WTC11 (cell line): Measurements from ENCODE around the gene GSTO1. TPM values are rescaled to one million over a fixed set of nuclear protein-coding genes. Genes with fewer than 3 reads are reported as not detected.

Experiments
- ATAC-seq: fragments of 200-7000 bp; cut with Tn5 transposase; 2 replicates; pipeline ENCODE4 v1.10.0; 2021; ENCODE audit warnings: mild to moderate bottlenecking, moderate library complexity
- CTCF ChIA-PET: fragments of 300-600 bp; sonication (Branson Sonifier 250); formaldehyde crosslinking; loops from one replicate; lab custom pipeline; 2021; ENCODE audit warnings: antibody characterized with exemption; lab: Charles Lee
- POLR2A ChIA-PET: fragments of 350-600 bp; sonication (Branson Sonifier 250); formaldehyde crosslinking; loops from one replicate; lab custom pipeline; 2021; ENCODE audit warnings: antibody characterized with exemption; lab: Charles Lee
- DNase-seq: peaks from one replicate; pipeline ENCODE4 v3.0.0; 2021; ENCODE audit warnings: low spot score
- H3K27ac Mint-ChIP-seq: 2 replicates; pipeline ENCODE4 v1.8.0; 2021; ENCODE audit warnings: mixed read lengths
- H3K27me3 Mint-ChIP-seq: 2 replicates; pipeline ENCODE4 v1.8.0; 2021; ENCODE audit warnings: low read depth, mild to moderate bottlenecking, moderate library complexity, mixed read lengths
- H3K36me3 Mint-ChIP-seq: 2 replicates; pipeline ENCODE4 v1.8.0; 2021; ENCODE audit warnings: mixed read lengths
- H3K4me1 Mint-ChIP-seq: 2 replicates; pipeline ENCODE4 v1.8.0; 2022; ENCODE audit warnings: mixed read lengths
- H3K4me3 Mint-ChIP-seq: 2 replicates; pipeline ENCODE4 v1.8.0; 2021; ENCODE audit warnings: mild to moderate bottlenecking, moderate library complexity, mixed read lengths
- H3K9me3 Mint-ChIP-seq: 2 replicates; pipeline ENCODE4 v1.8.0; 2021; ENCODE audit warnings: mixed read lengths
- CBFB ChIP-seq: sonication (generic); formaldehyde crosslinking; IDR thresholded peaks from 2 replicates; pipeline ENCODE4 v1.8.1; 2022; ENCODE audit warnings: mild to moderate bottlenecking, low read depth, missing genetic modification reagents
- CREB1 ChIP-seq: sonication (generic); formaldehyde crosslinking; IDR thresholded peaks from 2 replicates; pipeline ENCODE4 v1.8.0; 2023; ENCODE audit warnings: mild to moderate bottlenecking, missing genetic modification reagents
- CREM ChIP-seq: sonication (generic); formaldehyde crosslinking; IDR thresholded peaks from 2 replicates; pipeline ENCODE4 v1.8.1; 2022; ENCODE audit warnings: mild to moderate bottlenecking, missing genetic modification reagents, moderate library complexity
- ELF4 ChIP-seq: sonication (generic); formaldehyde crosslinking; IDR thresholded peaks from 2 replicates; pipeline ENCODE4 v1.8.1; 2022; ENCODE audit warnings: low read depth, mild to moderate bottlenecking, moderate library complexity, missing genetic modification reagents
- FOXK1 ChIP-seq: sonication (generic); formaldehyde crosslinking; IDR thresholded peaks from 2 replicates; pipeline ENCODE4 v1.8.0; 2022; ENCODE audit warnings: mild to moderate bottlenecking, moderate library complexity, missing genetic modification reagents
- JUN ChIP-seq: sonication (generic); formaldehyde crosslinking; IDR thresholded peaks from 2 replicates; pipeline ENCODE4 v1.8.0; 2023; ENCODE audit warnings: mild to moderate bottlenecking, missing genetic modification reagents
- MXD4 ChIP-seq: fragments of 250-450 bp; sonication (Bioruptor Pico); IDR thresholded peaks from 2 replicates; pipeline ENCODE4 v1.8.0; 2021; ENCODE audit warnings: mild to moderate bottlenecking, moderate library complexity, borderline replicate concordance
- MYBL2 ChIP-seq: sonication (generic); formaldehyde crosslinking; IDR thresholded peaks from 2 replicates; pipeline ENCODE4 v1.8.1; 2023; ENCODE audit warnings: mild to moderate bottlenecking, moderate library complexity, missing genetic modification reagents
- NFATC4 ChIP-seq: fragments of 250-450 bp; sonication (Bioruptor Pico); IDR thresholded peaks from 2 replicates; pipeline ENCODE4 v1.9.0; 2021; ENCODE audit warnings: mild to moderate bottlenecking
- NR3C1 ChIP-seq: sonication (generic); formaldehyde crosslinking; conservative IDR thresholded peaks from 2 replicates; pipeline ENCODE4 v1.8.1; 2023; ENCODE audit warnings: low read depth, mild to moderate bottlenecking, missing genetic modification reagents
- OVOL2 ChIP-seq: fragments of 250-450 bp; sonication (Bioruptor Pico); IDR thresholded peaks from 2 replicates; pipeline ENCODE4 v1.9.0; 2021; ENCODE audit warnings: mild to moderate bottlenecking, borderline replicate concordance
- RELA ChIP-seq: sonication (generic); formaldehyde crosslinking; IDR thresholded peaks from 2 replicates; pipeline ENCODE4 v1.8.1; 2022; ENCODE audit warnings: missing genetic modification reagents, mild to moderate bottlenecking, borderline replicate concordance
- TCF7 ChIP-seq: sonication (generic); formaldehyde crosslinking; IDR thresholded peaks from 2 replicates; pipeline ENCODE4 v1.8.0; 2022; ENCODE audit warnings: mild to moderate bottlenecking, low read depth, missing genetic modification reagents, moderate library complexity
- ZBTB21 ChIP-seq: sonication (generic); formaldehyde crosslinking; IDR thresholded peaks from 2 replicates; pipeline ENCODE4 v1.8.1; 2023; ENCODE audit warnings: mild to moderate bottlenecking, missing genetic modification reagents, borderline replicate concordance
- ZNF219 ChIP-seq: sonication (generic); formaldehyde crosslinking; IDR thresholded peaks from 2 replicates; pipeline ENCODE4 v1.8.0; 2023; ENCODE audit warnings: missing genetic modification reagents, mild to moderate bottlenecking, borderline replicate concordance
- ZNF263 ChIP-seq: sonication (generic); formaldehyde crosslinking; IDR thresholded peaks from 2 replicates; pipeline ENCODE4 v1.8.1; 2022; ENCODE audit warnings: low read depth, mild to moderate bottlenecking, moderate library complexity, missing genetic modification reagents
- ZNF317 ChIP-seq: sonication (generic); formaldehyde crosslinking; IDR thresholded peaks from 2 replicates; pipeline ENCODE4 v1.8.1; 2023; ENCODE audit warnings: low read depth, mild to moderate bottlenecking, moderate library complexity, missing genetic modification reagents, borderline replicate concordance
- ZNF396 ChIP-seq: fragments of 250-450 bp; sonication (Bioruptor Pico); IDR thresholded peaks from 2 replicates; pipeline ENCODE4 v1.8.0; 2021; ENCODE audit warnings: mild to moderate bottlenecking, moderate library complexity, borderline replicate concordance
- total RNA-seq: library from RNA; stranded (reverse); gene quantifications from 3 replicates; pipeline ENCODE4 v1.2.3, GENCODE V29; 2021
- TF ChIP-seq, protein P1 (sequence below): fragments of 250-450 bp; sonication (Bioruptor Pico); IDR thresholded peaks from 2 replicates; pipeline ENCODE4 v1.9.0; 2021; ENCODE audit warnings: mild to moderate bottlenecking
- TF ChIP-seq, protein P2 (sequence below): sonication (generic); formaldehyde crosslinking; IDR thresholded peaks from 2 replicates; pipeline ENCODE4 v1.8.0; 2022; ENCODE audit warnings: mild to moderate bottlenecking, missing genetic modification reagents
- TF ChIP-seq, protein P3 (sequence below): sonication (generic); formaldehyde crosslinking; IDR thresholded peaks from 2 replicates; pipeline ENCODE4 v1.8.1; 2022; ENCODE audit warnings: low read depth, missing genetic modification reagents, borderline replicate concordance
- TF ChIP-seq, protein P4 (sequence below): sonication (generic); formaldehyde crosslinking; IDR thresholded peaks from 2 replicates; pipeline ENCODE4 v1.8.1; 2022; ENCODE audit warnings: mild to moderate bottlenecking, moderate library complexity, missing genetic modification reagents
- TF ChIP-seq, protein P5 (sequence below): sonication (generic); formaldehyde crosslinking; IDR thresholded peaks from 2 replicates; pipeline ENCODE4 v1.8.0; 2022; ENCODE audit warnings: mild to moderate bottlenecking, missing genetic modification reagents
- TF ChIP-seq, protein P6 (sequence below): sonication (generic); formaldehyde crosslinking; IDR thresholded peaks from 2 replicates; pipeline ENCODE4 v1.8.1; 2023; ENCODE audit warnings: mild to moderate bottlenecking, missing genetic modification reagents, borderline replicate concordance

The GSTO1 gene
- total RNA-seq, 1 experiment from 2014 or later, result 87.9 TPM

DNA sequence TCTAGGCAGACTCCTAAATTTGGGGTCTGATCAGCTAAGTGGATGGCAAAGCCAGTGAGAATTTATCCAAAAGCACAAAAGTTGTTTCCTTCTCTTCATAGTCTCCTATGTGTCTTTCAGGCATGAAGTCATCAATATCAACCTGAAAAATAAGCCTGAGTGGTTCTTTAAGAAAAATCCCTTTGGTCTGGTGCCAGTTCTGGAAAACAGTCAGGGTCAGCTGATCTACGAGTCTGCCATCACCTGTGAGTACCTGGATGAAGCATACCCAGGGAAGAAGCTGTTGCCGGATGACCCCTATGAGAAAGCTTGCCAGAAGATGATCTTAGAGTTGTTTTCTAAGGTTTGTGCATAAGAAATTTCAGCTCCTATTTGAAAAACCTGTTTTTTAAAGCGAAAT is 4.8 kb downstream of the GSTO1 start (continued):
- TF ChIP-seq JUN (CRISPR knock-in tag) (no peak), MYBL2 (CRISPR knock-in tag) (no peak), ZNF219 (CRISPR knock-in tag) (no peak), FOXK1 (no peak)
- TF ChIP-seq, protein P1, sequence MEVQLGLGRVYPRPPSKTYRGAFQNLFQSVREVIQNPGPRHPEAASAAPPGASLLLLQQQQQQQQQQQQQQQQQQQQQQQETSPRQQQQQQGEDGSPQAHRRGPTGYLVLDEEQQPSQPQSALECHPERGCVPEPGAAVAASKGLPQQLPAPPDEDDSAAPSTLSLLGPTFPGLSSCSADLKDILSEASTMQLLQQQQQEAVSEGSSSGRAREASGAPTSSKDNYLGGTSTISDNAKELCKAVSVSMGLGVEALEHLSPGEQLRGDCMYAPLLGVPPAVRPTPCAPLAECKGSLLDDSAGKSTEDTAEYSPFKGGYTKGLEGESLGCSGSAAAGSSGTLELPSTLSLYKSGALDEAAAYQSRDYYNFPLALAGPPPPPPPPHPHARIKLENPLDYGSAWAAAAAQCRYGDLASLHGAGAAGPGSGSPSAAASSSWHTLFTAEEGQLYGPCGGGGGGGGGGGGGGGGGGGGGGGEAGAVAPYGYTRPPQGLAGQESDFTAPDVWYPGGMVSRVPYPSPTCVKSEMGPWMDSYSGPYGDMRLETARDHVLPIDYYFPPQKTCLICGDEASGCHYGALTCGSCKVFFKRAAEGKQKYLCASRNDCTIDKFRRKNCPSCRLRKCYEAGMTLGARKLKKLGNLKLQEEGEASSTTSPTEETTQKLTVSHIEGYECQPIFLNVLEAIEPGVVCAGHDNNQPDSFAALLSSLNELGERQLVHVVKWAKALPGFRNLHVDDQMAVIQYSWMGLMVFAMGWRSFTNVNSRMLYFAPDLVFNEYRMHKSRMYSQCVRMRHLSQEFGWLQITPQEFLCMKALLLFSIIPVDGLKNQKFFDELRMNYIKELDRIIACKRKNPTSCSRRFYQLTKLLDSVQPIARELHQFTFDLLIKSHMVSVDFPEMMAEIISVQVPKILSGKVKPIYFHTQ (CRISPR knock-in tag), result no peak

DNA sequence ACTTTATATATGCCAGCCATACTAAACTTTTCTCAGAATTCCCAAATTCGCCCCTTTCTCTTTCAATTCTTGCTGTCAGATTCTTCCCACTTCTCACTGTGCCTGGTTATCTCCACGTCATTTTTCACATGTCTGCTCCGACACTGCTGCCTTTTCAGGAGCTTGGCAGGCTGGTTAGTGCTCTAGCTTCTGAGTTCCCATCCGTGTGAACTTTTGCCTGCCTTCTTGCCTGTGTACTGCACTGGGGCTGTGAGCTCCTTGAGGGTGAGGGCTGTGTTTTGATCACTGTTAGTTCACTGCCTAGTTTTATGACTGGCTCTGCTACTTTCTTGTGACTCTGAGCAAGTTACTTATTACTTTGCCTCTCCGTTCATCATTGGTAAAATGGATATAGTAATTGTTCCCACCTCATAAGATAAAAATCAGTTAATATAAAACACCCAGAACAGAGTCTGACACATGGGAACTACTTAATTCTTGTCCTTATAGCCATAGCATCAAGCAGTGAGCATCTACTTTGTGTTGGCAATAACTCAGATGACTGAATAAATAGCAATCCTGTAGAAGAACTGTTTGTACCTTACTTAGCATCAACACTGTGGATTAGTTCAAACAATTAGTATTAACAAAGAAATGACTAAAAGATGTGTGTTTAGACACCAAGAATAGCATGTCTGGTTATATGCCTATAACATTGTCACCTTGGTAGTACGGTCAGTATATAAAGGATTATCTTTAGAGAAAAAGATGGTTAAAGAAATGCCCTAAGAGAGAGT is 5.5 kb downstream of the GSTO1 start:
- Mint-ChIP-seq H3K27ac (no peak overlapping the region), H3K4me3 (no peak overlapping the region), H3K27me3 (no peaks in the 10 kb centered on the region), H3K36me3 (peaks cover 52% of the 10 kb centered on the region), H3K4me1 (peaks cover 17% of the 10 kb centered on the region), H3K9me3 (no peaks in the 10 kb centered on the region)
- DNase-seq (no peak), ATAC-seq (no peak)
- POLR2A ChIA-PET, result no interaction called here
- TF ChIP-seq CREM (CRISPR knock-in tag), result no peak
- TF ChIP-seq, protein P2, sequence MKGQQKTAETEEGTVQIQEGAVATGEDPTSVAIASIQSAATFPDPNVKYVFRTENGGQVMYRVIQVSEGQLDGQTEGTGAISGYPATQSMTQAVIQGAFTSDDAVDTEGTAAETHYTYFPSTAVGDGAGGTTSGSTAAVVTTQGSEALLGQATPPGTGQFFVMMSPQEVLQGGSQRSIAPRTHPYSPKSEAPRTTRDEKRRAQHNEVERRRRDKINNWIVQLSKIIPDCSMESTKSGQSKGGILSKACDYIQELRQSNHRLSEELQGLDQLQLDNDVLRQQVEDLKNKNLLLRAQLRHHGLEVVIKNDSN (CRISPR knock-in tag), result no peak
- TF ChIP-seq, protein P3, sequence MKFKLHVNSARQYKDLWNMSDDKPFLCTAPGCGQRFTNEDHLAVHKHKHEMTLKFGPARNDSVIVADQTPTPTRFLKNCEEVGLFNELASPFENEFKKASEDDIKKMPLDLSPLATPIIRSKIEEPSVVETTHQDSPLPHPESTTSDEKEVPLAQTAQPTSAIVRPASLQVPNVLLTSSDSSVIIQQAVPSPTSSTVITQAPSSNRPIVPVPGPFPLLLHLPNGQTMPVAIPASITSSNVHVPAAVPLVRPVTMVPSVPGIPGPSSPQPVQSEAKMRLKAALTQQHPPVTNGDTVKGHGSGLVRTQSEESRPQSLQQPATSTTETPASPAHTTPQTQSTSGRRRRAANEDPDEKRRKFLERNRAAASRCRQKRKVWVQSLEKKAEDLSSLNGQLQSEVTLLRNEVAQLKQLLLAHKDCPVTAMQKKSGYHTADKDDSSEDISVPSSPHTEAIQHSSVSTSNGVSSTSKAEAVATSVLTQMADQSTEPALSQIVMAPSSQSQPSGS (CRISPR knock-in tag), result no peak
- TF ChIP-seq, protein P4, sequence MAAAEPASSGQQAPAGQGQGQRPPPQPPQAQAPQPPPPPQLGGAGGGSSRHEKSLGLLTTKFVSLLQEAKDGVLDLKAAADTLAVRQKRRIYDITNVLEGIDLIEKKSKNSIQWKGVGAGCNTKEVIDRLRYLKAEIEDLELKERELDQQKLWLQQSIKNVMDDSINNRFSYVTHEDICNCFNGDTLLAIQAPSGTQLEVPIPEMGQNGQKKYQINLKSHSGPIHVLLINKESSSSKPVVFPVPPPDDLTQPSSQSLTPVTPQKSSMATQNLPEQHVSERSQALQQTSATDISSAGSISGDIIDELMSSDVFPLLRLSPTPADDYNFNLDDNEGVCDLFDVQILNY (CRISPR knock-in tag), result no peak
- no peak for TF ChIP-seq NR3C1 (CRISPR knock-in tag)
- TF ChIP-seq ZNF396, result no peak
- TF ChIP-seq OVOL2, result no peak
- no peak for TF ChIP-seq ZBTB21
- no peak for TF ChIP-seq MXD4 (CRISPR knock-in tag)
- no peak for TF ChIP-seq TCF7 (CRISPR knock-in tag)
- TF ChIP-seq ZNF263 (CRISPR knock-in tag), result no peak
- no peak for TF ChIP-seq CBFB (CRISPR knock-in tag)
- TF ChIP-seq, protein P5, sequence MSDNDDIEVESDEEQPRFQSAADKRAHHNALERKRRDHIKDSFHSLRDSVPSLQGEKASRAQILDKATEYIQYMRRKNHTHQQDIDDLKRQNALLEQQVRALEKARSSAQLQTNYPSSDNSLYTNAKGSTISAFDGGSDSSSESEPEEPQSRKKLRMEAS (CRISPR knock-in tag), result no peak
- TF ChIP-seq, protein P6, sequence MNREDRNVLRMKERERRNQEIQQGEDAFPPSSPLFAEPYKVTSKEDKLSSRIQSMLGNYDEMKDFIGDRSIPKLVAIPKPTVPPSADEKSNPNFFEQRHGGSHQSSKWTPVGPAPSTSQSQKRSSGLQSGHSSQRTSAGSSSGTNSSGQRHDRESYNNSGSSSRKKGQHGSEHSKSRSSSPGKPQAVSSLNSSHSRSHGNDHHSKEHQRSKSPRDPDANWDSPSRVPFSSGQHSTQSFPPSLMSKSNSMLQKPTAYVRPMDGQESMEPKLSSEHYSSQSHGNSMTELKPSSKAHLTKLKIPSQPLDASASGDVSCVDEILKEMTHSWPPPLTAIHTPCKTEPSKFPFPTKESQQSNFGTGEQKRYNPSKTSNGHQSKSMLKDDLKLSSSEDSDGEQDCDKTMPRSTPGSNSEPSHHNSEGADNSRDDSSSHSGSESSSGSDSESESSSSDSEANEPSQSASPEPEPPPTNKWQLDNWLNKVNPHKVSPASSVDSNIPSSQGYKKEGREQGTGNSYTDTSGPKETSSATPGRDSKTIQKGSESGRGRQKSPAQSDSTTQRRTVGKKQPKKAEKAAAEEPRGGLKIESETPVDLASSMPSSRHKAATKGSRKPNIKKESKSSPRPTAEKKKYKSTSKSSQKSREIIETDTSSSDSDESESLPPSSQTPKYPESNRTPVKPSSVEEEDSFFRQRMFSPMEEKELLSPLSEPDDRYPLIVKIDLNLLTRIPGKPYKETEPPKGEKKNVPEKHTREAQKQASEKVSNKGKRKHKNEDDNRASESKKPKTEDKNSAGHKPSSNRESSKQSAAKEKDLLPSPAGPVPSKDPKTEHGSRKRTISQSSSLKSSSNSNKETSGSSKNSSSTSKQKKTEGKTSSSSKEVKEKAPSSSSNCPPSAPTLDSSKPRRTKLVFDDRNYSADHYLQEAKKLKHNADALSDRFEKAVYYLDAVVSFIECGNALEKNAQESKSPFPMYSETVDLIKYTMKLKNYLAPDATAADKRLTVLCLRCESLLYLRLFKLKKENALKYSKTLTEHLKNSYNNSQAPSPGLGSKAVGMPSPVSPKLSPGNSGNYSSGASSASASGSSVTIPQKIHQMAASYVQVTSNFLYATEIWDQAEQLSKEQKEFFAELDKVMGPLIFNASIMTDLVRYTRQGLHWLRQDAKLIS (CRISPR knock-in tag), result no peak
- no peak for TF ChIP-seq ZNF317
- TF ChIP-seq FOXK1, result no peak
- no peak for TF ChIP-seq RELA (CRISPR knock-in tag)
- TF ChIP-seq ELF4 (CRISPR knock-in tag), result no peak
- no peak for TF ChIP-seq CREB1 (CRISPR knock-in tag)
- no peak for TF ChIP-seq NFATC4 (CRISPR knock-in tag)
- CTCF ChIA-PET, result interaction anchor here (0.5 to 1.7 kb wide), 2 partner anchors 215 to 434 kb away, joined by 3 to 5 read pairs; no protein-coding TSS in a partner anchor
